Measurements from ENCODE around the gene OR52W1.

DNA sequence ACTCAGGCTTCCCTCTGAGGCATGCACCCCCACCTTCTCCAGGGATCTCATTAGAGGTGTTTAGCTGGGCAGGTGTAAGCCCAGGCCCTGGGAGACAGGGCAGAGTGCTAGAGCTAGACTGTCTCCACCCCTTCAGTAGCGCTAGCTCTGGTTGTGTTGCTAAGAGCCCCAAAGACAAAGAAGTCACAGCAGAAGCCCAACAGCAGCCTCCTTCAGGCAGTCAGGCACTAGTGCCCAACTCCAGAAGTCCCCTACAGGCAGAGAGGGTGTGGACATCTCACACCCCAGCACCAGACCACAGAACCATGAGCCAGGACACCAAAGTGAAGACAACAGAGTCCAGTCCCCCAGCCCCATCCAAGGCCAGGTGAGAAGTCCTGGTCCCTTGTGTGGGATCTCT is 39.9 kb downstream of the OR52W1 start, which contains the start of gene CNGA4:
- TF ChIP-seq FOXK2 (IDR thresholded peaks at IDR 0.05) = no peak
- no peak for TF ChIP-seq NFRKB (IDR thresholded peaks at IDR 0.05)
- no peak for TF ChIP-seq ARNT (IDR thresholded peaks at IDR 0.05)
- TF ChIP-seq FOXA1 (IDR thresholded peaks at IDR 0.05) = no peak

Data from HEK293T (cell line).